WTC11 (cell line): ENCODE measurements around the gene SCO2. TPM values are rescaled to one million over a fixed set of nuclear protein-coding genes. Genes with fewer than 3 reads are reported as not detected.

Experiments
- ATAC-seq: fragments of 200-7000 bp; cut with Tn5 transposase; 2 replicates; pipeline ENCODE4 v1.10.0; 2021; ENCODE audit warnings: mild to moderate bottlenecking, moderate library complexity
- CTCF ChIA-PET: fragments of 300-600 bp; sonication (Branson Sonifier 250); formaldehyde crosslinking; loops from one replicate; lab custom pipeline; 2021; ENCODE audit warnings: antibody characterized with exemption; lab: Charles Lee
- POLR2A ChIA-PET: fragments of 350-600 bp; sonication (Branson Sonifier 250); formaldehyde crosslinking; loops from one replicate; lab custom pipeline; 2021; ENCODE audit warnings: antibody characterized with exemption; lab: Charles Lee
- DNase-seq: peaks from one replicate; pipeline ENCODE4 v3.0.0; 2021; ENCODE audit warnings: low spot score
- H3K27ac Mint-ChIP-seq: 2 replicates; pipeline ENCODE4 v1.8.0; 2021; ENCODE audit warnings: mixed read lengths
- H3K27me3 Mint-ChIP-seq: 2 replicates; pipeline ENCODE4 v1.8.0; 2021; ENCODE audit warnings: low read depth, mild to moderate bottlenecking, moderate library complexity, mixed read lengths
- H3K36me3 Mint-ChIP-seq: 2 replicates; pipeline ENCODE4 v1.8.0; 2021; ENCODE audit warnings: mixed read lengths
- H3K4me1 Mint-ChIP-seq: 2 replicates; pipeline ENCODE4 v1.8.0; 2022; ENCODE audit warnings: mixed read lengths
- H3K4me3 Mint-ChIP-seq: 2 replicates; pipeline ENCODE4 v1.8.0; 2021; ENCODE audit warnings: mild to moderate bottlenecking, moderate library complexity, mixed read lengths
- H3K9me3 Mint-ChIP-seq: 2 replicates; pipeline ENCODE4 v1.8.0; 2021; ENCODE audit warnings: mixed read lengths
- ARID4B ChIP-seq: sonication (generic); formaldehyde crosslinking; IDR thresholded peaks from 2 replicates; pipeline ENCODE4 v1.8.0; 2023; ENCODE audit warnings: missing genetic modification reagents, mild to moderate bottlenecking, borderline replicate concordance
- E2F5 ChIP-seq: sonication (generic); formaldehyde crosslinking; IDR thresholded peaks from 2 replicates; pipeline ENCODE4 v1.8.1; 2022; ENCODE audit warnings: mild to moderate bottlenecking, moderate library complexity, missing genetic modification reagents
- FOXP1 ChIP-seq: sonication (generic); formaldehyde crosslinking; IDR thresholded peaks from 2 replicates; pipeline ENCODE4 v1.8.0; 2022; ENCODE audit warnings: missing genetic modification reagents, mild to moderate bottlenecking, moderate library complexity, borderline replicate concordance
- HMGA2 ChIP-seq: fragments of 250-450 bp; sonication (Bioruptor Pico); IDR thresholded peaks from 2 replicates; pipeline ENCODE4 v1.4.0; 2021; ENCODE audit warnings: mild to moderate bottlenecking, moderate library complexity
- NFYB ChIP-seq: sonication (generic); formaldehyde crosslinking; conservative IDR thresholded peaks from 2 replicates; pipeline ENCODE4 v1.8.0; 2022; ENCODE audit warnings: low read depth, missing genetic modification reagents
- NR2C2 ChIP-seq: sonication (generic); formaldehyde crosslinking; IDR thresholded peaks from 2 replicates; pipeline ENCODE4 v1.8.0; 2022; ENCODE audit warnings: mild to moderate bottlenecking, missing genetic modification reagents
- NR3C1 ChIP-seq: sonication (generic); formaldehyde crosslinking; conservative IDR thresholded peaks from 2 replicates; pipeline ENCODE4 v1.8.1; 2023; ENCODE audit warnings: low read depth, mild to moderate bottlenecking, missing genetic modification reagents
- SMAD4 ChIP-seq: sonication (generic); formaldehyde crosslinking; IDR thresholded peaks from 2 replicates; pipeline ENCODE4 v1.8.0; 2022; ENCODE audit warnings: mild to moderate bottlenecking, missing genetic modification reagents
- TP53 ChIP-seq: sonication (generic); formaldehyde crosslinking; IDR thresholded peaks from 2 replicates; pipeline ENCODE4 v1.8.1; 2023; ENCODE audit warnings: mild to moderate bottlenecking, missing genetic modification reagents
- ZNF423 ChIP-seq: fragments of 250-450 bp; sonication (Bioruptor Pico); IDR thresholded peaks from 2 replicates; pipeline ENCODE4 v2.1.2; 2022; ENCODE audit warnings: mild to moderate bottlenecking, moderate library complexity
- ZNF532 ChIP-seq: fragments of 250-450 bp; sonication (Bioruptor Pico); IDR thresholded peaks from 2 replicates; pipeline ENCODE4 v1.9.0; 2021; ENCODE audit warnings: mild to moderate bottlenecking, borderline replicate concordance
- total RNA-seq: library from RNA; stranded (reverse); gene quantifications from 3 replicates; pipeline ENCODE4 v1.2.3, GENCODE V29; 2021
- TF ChIP-seq, protein P1 (sequence below): sonication (generic); formaldehyde crosslinking; IDR thresholded peaks from 2 replicates; pipeline ENCODE4 v1.8.0; 2023; ENCODE audit warnings: mild to moderate bottlenecking, missing genetic modification reagents
- TF ChIP-seq, protein P2 (sequence below): fragments of 250-450 bp; sonication (Bioruptor Pico); IDR thresholded peaks from 2 replicates; pipeline ENCODE4 v2.1.2; 2022; ENCODE audit warnings: mild to moderate bottlenecking, moderate library complexity
- TF ChIP-seq, protein P3 (sequence below): sonication (generic); formaldehyde crosslinking; IDR thresholded peaks from 2 replicates; pipeline ENCODE4 v1.8.1; 2023; ENCODE audit warnings: mild to moderate bottlenecking, missing genetic modification reagents
- TF ChIP-seq, protein P4 (sequence below): sonication (generic); formaldehyde crosslinking; IDR thresholded peaks from 2 replicates; pipeline ENCODE4 v1.8.0; 2022; ENCODE audit warnings: missing genetic modification reagents
- TF ChIP-seq, protein P5 (sequence below): sonication (generic); formaldehyde crosslinking; conservative IDR thresholded peaks from 2 replicates; pipeline ENCODE4 v1.8.1; 2022; ENCODE audit warnings: mild to moderate bottlenecking, missing genetic modification reagents

SCO2 gene
- total RNA-seq, 1 experiment from 2014 or later, result not detected

DNA sequence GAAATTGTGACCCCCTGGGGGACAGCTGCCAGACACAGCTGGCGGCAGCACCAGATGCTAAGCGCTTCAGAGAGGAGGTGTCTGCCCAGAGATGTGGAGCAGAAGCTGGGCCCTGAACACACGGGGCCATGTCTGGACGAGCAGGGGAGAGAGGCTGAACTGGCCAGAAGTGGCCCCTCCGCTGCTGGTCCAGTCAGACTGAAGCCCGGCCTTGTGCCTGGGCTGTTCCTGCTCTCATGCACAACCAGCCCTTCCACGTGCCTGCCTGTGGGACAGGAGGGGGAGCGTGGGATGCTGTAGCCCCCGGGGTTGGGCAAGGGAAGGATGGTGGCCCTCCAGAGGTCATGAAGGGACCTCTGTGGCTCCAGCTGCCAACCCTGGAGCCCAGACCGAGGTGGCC, 42.3 kb downstream of the SCO2 start:
- H3K36me3 Mint-ChIP-seq, result no peaks in the 10 kb centered on the region
- H3K27ac Mint-ChIP-seq, result no peak overlapping the region
- H3K4me3 Mint-ChIP-seq, result no peak overlapping the region
- H3K9me3 Mint-ChIP-seq, result no peaks in the 10 kb centered on the region
- DNase-seq (no peak), ATAC-seq (no peak)
- POLR2A ChIA-PET, result no interaction called here
- H3K27me3 Mint-ChIP-seq, result peaks cover 28% of the 10 kb centered on the region
- H3K4me1 Mint-ChIP-seq, result peaks cover 6% of the 10 kb centered on the region
- CTCF ChIA-PET, result no interaction called here
- TF ChIP-seq FOXP1, result no peak
- no peak for TF ChIP-seq ZNF532 (CRISPR knock-in tag)
- TF ChIP-seq HMGA2 (CRISPR knock-in tag), result no peak
- no peak for TF ChIP-seq NFYB (CRISPR knock-in tag)
- TF ChIP-seq ARID4B (CRISPR knock-in tag), result no peak
- TF ChIP-seq, protein P1, sequence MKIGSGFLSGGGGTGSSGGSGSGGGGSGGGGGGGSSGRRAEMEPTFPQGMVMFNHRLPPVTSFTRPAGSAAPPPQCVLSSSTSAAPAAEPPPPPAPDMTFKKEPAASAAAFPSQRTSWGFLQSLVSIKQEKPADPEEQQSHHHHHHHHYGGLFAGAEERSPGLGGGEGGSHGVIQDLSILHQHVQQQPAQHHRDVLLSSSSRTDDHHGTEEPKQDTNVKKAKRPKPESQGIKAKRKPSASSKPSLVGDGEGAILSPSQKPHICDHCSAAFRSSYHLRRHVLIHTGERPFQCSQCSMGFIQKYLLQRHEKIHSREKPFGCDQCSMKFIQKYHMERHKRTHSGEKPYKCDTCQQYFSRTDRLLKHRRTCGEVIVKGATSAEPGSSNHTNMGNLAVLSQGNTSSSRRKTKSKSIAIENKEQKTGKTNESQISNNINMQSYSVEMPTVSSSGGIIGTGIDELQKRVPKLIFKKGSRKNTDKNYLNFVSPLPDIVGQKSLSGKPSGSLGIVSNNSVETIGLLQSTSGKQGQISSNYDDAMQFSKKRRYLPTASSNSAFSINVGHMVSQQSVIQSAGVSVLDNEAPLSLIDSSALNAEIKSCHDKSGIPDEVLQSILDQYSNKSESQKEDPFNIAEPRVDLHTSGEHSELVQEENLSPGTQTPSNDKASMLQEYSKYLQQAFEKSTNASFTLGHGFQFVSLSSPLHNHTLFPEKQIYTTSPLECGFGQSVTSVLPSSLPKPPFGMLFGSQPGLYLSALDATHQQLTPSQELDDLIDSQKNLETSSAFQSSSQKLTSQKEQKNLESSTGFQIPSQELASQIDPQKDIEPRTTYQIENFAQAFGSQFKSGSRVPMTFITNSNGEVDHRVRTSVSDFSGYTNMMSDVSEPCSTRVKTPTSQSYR (CRISPR knock-in tag), result no peak
- no peak for TF ChIP-seq TP53 (CRISPR knock-in tag)
- TF ChIP-seq, protein P2, sequence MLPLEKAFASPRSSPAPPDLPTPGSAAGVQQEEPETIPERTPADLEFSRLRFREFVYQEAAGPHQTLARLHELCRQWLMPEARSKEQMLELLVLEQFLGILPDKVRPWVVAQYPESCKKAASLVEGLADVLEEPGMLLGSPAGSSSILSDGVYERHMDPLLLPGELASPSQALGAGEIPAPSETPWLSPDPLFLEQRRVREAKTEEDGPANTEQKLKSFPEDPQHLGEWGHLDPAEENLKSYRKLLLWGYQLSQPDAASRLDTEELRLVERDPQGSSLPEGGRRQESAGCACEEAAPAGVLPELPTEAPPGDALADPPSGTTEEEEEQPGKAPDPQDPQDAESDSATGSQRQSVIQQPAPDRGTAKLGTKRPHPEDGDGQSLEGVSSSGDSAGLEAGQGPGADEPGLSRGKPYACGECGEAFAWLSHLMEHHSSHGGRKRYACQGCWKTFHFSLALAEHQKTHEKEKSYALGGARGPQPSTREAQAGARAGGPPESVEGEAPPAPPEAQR (CRISPR knock-in tag), result no peak
- TF ChIP-seq, protein P3, sequence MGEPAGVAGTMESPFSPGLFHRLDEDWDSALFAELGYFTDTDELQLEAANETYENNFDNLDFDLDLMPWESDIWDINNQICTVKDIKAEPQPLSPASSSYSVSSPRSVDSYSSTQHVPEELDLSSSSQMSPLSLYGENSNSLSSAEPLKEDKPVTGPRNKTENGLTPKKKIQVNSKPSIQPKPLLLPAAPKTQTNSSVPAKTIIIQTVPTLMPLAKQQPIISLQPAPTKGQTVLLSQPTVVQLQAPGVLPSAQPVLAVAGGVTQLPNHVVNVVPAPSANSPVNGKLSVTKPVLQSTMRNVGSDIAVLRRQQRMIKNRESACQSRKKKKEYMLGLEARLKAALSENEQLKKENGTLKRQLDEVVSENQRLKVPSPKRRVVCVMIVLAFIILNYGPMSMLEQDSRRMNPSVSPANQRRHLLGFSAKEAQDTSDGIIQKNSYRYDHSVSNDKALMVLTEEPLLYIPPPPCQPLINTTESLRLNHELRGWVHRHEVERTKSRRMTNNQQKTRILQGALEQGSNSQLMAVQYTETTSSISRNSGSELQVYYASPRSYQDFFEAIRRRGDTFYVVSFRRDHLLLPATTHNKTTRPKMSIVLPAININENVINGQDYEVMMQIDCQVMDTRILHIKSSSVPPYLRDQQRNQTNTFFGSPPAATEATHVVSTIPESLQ (CRISPR knock-in tag), result no peak
- no peak for TF ChIP-seq NR2C2
- no peak for TF ChIP-seq NR3C1 (CRISPR knock-in tag)
- TF ChIP-seq SMAD4 (CRISPR knock-in tag), result no peak
- TF ChIP-seq, protein P4, sequence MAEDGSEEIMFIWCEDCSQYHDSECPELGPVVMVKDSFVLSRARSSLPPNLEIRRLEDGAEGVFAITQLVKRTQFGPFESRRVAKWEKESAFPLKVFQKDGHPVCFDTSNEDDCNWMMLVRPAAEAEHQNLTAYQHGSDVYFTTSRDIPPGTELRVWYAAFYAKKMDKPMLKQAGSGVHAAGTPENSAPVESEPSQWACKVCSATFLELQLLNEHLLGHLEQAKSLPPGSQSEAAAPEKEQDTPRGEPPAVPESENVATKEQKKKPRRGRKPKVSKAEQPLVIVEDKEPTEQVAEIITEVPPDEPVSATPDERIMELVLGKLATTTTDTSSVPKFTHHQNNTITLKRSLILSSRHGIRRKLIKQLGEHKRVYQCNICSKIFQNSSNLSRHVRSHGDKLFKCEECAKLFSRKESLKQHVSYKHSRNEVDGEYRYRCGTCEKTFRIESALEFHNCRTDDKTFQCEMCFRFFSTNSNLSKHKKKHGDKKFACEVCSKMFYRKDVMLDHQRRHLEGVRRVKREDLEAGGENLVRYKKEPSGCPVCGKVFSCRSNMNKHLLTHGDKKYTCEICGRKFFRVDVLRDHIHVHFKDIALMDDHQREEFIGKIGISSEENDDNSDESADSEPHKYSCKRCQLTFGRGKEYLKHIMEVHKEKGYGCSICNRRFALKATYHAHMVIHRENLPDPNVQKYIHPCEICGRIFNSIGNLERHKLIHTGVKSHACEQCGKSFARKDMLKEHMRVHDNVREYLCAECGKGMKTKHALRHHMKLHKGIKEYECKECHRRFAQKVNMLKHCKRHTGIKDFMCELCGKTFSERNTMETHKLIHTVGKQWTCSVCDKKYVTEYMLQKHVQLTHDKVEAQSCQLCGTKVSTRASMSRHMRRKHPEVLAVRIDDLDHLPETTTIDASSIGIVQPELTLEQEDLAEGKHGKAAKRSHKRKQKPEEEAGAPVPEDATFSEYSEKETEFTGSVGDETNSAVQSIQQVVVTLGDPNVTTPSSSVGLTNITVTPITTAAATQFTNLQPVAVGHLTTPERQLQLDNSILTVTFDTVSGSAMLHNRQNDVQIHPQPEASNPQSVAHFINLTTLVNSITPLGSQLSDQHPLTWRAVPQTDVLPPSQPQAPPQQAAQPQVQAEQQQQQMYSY (CRISPR knock-in tag), result no peak
- no peak for TF ChIP-seq E2F5 (CRISPR knock-in tag)
- TF ChIP-seq ZNF423 (CRISPR knock-in tag), result no peak
- TF ChIP-seq, protein P5, sequence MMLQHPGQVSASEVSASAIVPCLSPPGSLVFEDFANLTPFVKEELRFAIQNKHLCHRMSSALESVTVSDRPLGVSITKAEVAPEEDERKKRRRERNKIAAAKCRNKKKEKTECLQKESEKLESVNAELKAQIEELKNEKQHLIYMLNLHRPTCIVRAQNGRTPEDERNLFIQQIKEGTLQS (CRISPR knock-in tag), result no peak
